ENCODE results near the gene CENPU. TPM values are rescaled to one million over a fixed set of nuclear protein-coding genes. Genes with fewer than 3 reads are reported as not detected.
"Not testable (repeated sequence)": the region's sequence is repeated elsewhere in the genome, so short reads cannot be mapped to it uniquely, and the experiment has no call there.

Gene CENPU
- total RNA-seq, 1 donor from 2014 or later, result 7.1 TPM

- Mint-ChIP-seq H3K4me1 (peaks cover 14% of the 10 kb centered on the region), H3K36me3 (ENCODE audit: low read depth) (no peaks in the 10 kb centered on the region), H3K27ac (no peak overlapping the region), H3K4me3 (no peak overlapping the region), H3K27me3 (no peaks in the 10 kb centered on the region), H3K9me3 (no peaks in the 10 kb centered on the region)
- ATAC-seq (ENCODE audit: low read depth) (no peak), DNase-seq (no peak)
- no peak for TF ChIP-seq CTCF (IDR thresholded peaks at IDR 0.05)
- CTCF ChIA-PET, result interaction anchor here (2.4 kb wide), 1 partner anchor 267 kb away, joined by 5 read pairs; no protein-coding TSS in a partner anchor
- POLR2A ChIA-PET, result no interaction called here
- intact Hi-C loops (cut with micrococcal nuclease), result no loop called here
Observed at GRCh38 chr4:184740980-184741391, 7.1 kb upstream of the CENPU start.

DNA sequence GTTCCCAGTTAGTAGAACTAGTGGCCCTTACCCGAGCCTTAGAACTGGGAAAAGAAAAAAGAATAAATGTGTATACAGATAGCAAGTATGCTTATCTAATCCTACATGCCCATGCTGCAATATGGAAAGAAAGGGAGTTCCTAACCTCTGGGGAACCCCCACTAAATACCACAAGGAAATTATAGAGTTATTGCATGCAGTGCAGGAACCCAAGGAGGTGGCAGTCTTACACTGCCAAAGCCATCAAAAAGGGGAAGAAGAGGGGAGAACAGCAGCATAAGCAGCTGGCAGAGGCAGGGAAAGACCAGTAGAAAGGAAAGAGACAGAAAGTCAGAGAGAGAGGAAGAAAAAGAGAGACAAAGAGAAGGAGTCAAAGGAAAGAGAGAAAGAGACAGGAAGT is 5.7 kb upstream of the CENPU start:
- H3K27me3 Mint-ChIP-seq; DNase-seq; H3K9me3 Mint-ChIP-seq; H3K27ac Mint-ChIP-seq; H3K4me3 Mint-ChIP-seq; CTCF ChIA-PET; ATAC-seq (ENCODE audit: low read depth); POLR2A ChIA-PET; H3K36me3 Mint-ChIP-seq (ENCODE audit: low read depth): not testable (repeated sequence)
- peaks cover 12% of the 10 kb centered on the region for H3K4me1 Mint-ChIP-seq
- intact Hi-C loops (cut with micrococcal nuclease), result loop anchor here (10.0 kb wide), 1 partner anchor 1235 kb away; the partner anchor contains the start of gene ING2

- TF ChIP-seq CTCF (IDR thresholded peaks at IDR 0.05), result no peak
- H3K27ac Mint-ChIP-seq, result no peak overlapping the region
- no peaks in the 10 kb centered on the region for H3K9me3 Mint-ChIP-seq
- no peak for ATAC-seq (ENCODE audit: low read depth)
- DNase-seq, result no peak
- POLR2A ChIA-PET, result interaction anchor here (0.8 to 1.8 kb wide), 10 partner anchors 10 to 691 kb away, joined by 3 to 26 read pairs (median 4); partner anchors contain the start of genes CASP3, IRF2, PRIMPOL and UFSP2
- H3K36me3 Mint-ChIP-seq (ENCODE audit: low read depth), result peaks cover 2% of the 10 kb centered on the region
- no peaks in the 10 kb centered on the region for H3K27me3 Mint-ChIP-seq
- peaks cover 24% of the 10 kb centered on the region for H3K4me1 Mint-ChIP-seq
- CTCF ChIA-PET, result interaction anchor here (0.7 to 1.1 kb wide), 4 partner anchors 69 to 473 kb away, joined by 3 to 4 read pairs (median 3); no protein-coding TSS in a partner anchor
- intact Hi-C loops (cut with micrococcal nuclease), result loop anchor here (1.0 to 10.0 kb wide), 12 partner anchors 85 to 1230 kb away; partner anchors contain the start of genes ACSL1, ANKRD37, CASP3 and CCDC110
- H3K4me3 Mint-ChIP-seq, result peak overlapping the region; percentile 88
Observed at GRCh38 chr4:184734758-184735157, 862 bp upstream of the CENPU start.

DNA sequence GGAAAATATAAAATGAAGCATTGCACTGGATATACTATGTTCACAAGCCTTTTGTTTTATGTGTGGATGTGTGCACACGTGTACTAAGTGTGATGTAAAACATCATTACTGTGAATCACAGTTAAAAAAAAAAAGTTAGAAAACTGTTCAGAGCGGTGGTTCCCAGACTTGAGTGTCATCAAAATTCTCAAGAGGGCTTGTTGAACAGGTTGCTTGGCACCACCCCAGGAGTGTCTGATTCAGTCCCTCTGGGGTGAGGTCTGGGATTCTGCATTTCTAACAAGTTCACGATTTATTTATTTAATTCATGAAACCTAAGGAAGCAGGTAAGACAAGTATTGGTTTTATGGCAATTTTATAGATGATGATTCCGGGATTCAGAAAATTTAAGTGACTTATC is 1.8 kb downstream of the CENPU start:
- Mint-ChIP-seq H3K9me3 (no peaks in the 10 kb centered on the region), H3K36me3 (ENCODE audit: low read depth) (peaks cover 5% of the 10 kb centered on the region), H3K27ac (no peak overlapping the region), H3K4me3 (peak overlapping the region; percentile 41), H3K4me1 (peaks cover 21% of the 10 kb centered on the region), H3K27me3 (no peaks in the 10 kb centered on the region)
- no peak for TF ChIP-seq CTCF (IDR thresholded peaks at IDR 0.05)
- CTCF ChIA-PET, result no interaction called here
- POLR2A ChIA-PET, result interaction anchor here (0.8 kb wide), 1 partner anchor 257 kb away, joined by 3 read pairs; the partner anchor contains the start of gene IRF2
- intact Hi-C loops (cut with micrococcal nuclease), result loop anchor here (5.0 to 10.0 kb wide), 6 partner anchors 120 to 1227 kb away; partner anchors contain the start of genes ANKRD37, ING2, LRP2BP and SLC25A4
- DNase-seq (no peak), ATAC-seq (ENCODE audit: low read depth) (no peak)

DNA sequence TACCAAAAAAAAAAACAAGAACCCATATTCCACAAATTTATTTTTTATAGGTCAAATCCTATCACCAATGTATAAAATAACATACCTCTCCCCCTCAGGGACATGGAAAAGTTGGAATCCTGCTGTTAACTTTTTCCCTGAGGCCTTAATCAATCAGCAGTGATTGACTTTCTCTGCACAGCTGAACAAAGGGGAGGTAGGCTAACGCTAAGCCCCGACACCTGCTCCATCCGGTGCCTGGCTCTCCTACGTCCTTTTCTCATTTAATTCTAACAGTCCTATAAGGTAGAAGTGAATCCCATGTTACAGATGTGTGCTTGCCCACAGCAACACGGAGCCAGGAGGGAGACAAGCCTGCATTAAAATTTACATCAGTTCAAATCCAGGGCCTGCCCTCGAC is 2.8 kb downstream of the CENPU start:
- no peak overlapping the region for H3K27ac Mint-ChIP-seq
- H3K4me1 Mint-ChIP-seq, result peaks cover 30% of the 10 kb centered on the region
- H3K27me3 Mint-ChIP-seq, result no peaks in the 10 kb centered on the region
- CTCF ChIA-PET, result interaction anchor here (2.4 kb wide), 1 partner anchor 467 kb away, joined by 5 read pairs; no protein-coding TSS in a partner anchor
- no peak for TF ChIP-seq CTCF (IDR thresholded peaks at IDR 0.05)
- intact Hi-C loops (cut with micrococcal nuclease), result loop anchor here (5.0 to 10.0 kb wide), 6 partner anchors 121 to 1226 kb away; partner anchors contain the start of genes ANKRD37, ING2, LRP2BP and SLC25A4
- H3K36me3 Mint-ChIP-seq (ENCODE audit: low read depth), result peaks cover 5% of the 10 kb centered on the region
- ATAC-seq (ENCODE audit: low read depth) (no peak), DNase-seq (no peak)
- no peak overlapping the region for H3K4me3 Mint-ChIP-seq
- H3K9me3 Mint-ChIP-seq, result no peaks in the 10 kb centered on the region
- POLR2A ChIA-PET, result no interaction called here
